Subcutaneous preadipocyte (primary cell): ENCODE measurements around the gene WDR88. TPM values are rescaled to one million over a fixed set of nuclear protein-coding genes. Genes with fewer than 3 reads are reported as not detected.

Experiments used
- total RNA-seq: library from RNA; depleted of rRNA; stranded (reverse); fragments of >200 nt; gene quantifications from 2 replicates; pipeline ENCODE4 v1.2.3, GENCODE V29; 2012

The WDR88 gene, protein sequence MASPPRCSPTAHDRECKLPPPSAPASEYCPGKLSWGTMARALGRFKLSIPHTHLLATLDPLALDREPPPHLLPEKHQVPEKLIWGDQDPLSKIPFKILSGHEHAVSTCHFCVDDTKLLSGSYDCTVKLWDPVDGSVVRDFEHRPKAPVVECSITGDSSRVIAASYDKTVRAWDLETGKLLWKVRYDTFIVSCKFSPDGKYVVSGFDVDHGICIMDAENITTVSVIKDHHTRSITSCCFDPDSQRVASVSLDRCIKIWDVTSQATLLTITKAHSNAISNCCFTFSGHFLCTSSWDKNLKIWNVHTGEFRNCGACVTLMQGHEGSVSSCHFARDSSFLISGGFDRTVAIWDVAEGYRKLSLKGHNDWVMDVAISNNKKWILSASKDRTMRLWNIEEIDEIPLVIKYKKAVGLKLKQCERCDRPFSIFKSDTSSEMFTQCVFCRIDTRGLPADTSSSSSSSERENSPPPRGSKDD
- not detected in 2 replicates for total RNA-seq

DNA sequence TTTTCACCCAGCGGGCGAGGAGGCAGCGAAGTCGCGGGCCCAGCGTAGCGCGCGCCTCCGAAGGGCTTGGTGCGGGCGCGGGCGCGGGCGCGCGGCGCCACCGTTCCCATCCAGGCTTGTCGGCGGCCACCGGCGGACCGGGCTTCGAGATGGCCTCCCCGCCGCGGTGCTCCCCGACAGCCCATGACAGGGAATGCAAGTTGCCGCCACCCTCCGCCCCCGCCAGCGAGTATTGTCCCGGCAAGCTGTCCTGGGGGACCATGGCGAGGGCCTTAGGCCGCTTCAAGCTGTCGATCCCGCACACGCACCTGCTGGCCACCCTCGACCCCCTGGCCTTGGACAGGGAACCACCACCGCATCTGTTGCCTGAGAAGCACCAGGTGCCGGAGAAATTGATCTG lies at the start of gene WDR88:
Gene WDR88, plus strand, starts transcription at position 94 of the 400 bp plus-strand sequence. Its CDS starts 56 bp downstream, at position 150.

DNA sequence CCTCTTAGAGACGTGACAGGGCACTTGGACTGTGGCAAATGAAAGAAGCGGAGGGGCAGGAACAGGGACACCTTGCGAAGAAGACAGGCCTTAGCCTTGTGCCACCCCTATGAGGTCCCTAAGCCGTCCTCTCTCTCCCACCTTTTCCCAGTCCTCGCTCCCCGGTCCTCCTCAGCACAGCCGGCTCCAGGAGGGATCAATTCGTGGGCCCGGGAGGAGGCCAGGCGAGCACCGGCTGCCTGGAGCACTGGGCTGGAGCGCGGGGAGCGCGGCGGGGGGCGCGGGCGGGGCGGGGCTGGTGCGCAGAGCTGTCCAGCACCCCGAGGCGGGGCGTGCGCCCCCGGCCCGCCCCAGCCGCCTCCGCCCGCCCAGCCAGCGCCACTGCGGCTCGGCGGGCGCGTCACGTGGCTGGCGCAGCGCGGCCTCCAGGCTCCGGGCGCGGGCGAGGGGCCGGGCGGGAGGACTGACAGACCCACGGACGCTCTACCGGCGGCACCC lies 62.0 kb downstream of the WDR88 start, which contains the start of gene LRP3:
Gene LRP3, plus strand, starts transcription at position 466 of the 498 bp plus-strand sequence. CDS start 456 bp downstream, outside the sequence.

Other genes starting within 250 kb of the WDR88 start
- gene CEP89, start 160.2 kb upstream of the WDR88 start, total RNA-seq = 17.4 and 18.7 TPM in 2 replicates
- gene FAAP24, start 159.9 kb upstream of the WDR88 start, total RNA-seq = 2.2 and 3.7 TPM in 2 replicates
- gene RHPN2, start 67.2 kb upstream of the WDR88 start, total RNA-seq = 0.73 and 2.7 TPM in 2 replicates
- 6.5 and 6.6 TPM in 2 replicates for gene GPATCH1, start 50.9 kb upstream of the WDR88 start, total RNA-seq
- 31.1 and 35.6 TPM in 2 replicates for gene LRP3, start 62.2 kb downstream of the WDR88 start, total RNA-seq
- gene SLC7A10, start 93.7 kb downstream of the WDR88 start, total RNA-seq = not detected in 2 replicates
- gene CEBPA, start 170.4 kb downstream of the WDR88 start, total RNA-seq = 0.37 and 0.39 TPM in 2 replicates
- 10.7 and 17.4 TPM in 2 replicates for gene CEBPG, start 241.6 kb downstream of the WDR88 start, total RNA-seq